Astrocyte (in vitro differentiated cells and primary cell): ENCODE measurements around the gene ANAPC1. TPM values are rescaled to one million over a fixed set of nuclear protein-coding genes. Genes with fewer than 3 reads are reported as not detected.
A peak's percentile ranks its signal among the peaks of the same experiment; 100 is the strongest.
"Not testable (repeated sequence)": the region's sequence is repeated elsewhere in the genome, so short reads cannot be mapped to it uniquely, and the experiment has no call there.

Experiments
- DNase-seq: peaks from one replicate; pipeline ENCODE4 v3.0.0-alpha.2; 2010; ENCODE audit warnings: low read depth
- FAIRE-seq: peaks from 2 replicates; lab custom pipeline; 2011; peaks lifted over from hg19 to GRCh38; lab: Jason Lieb, UNC
- H2AFZ ChIP-seq: 2 replicates; pipeline ENCODE4 v1.6.0; 2012; ENCODE audit warnings: low read depth, low read length, inconsistent platforms
- H3K27ac ChIP-seq: 2 replicates; pipeline ENCODE4 v1.5.1; 2011; ENCODE audit warnings: low read depth, low read length, inconsistent platforms
- H3K27me3 ChIP-seq: 2 replicates; pipeline ENCODE4 v1.6.0; 2011; ENCODE audit warnings: low read length, inconsistent platforms; ENCODE audit not compliant: insufficient read depth
- H3K36me3 ChIP-seq: 2 replicates; pipeline ENCODE4 v1.5.1; 2011; ENCODE audit warnings: low read length, inconsistent platforms; ENCODE audit not compliant: insufficient read depth
- H3K4me1 ChIP-seq: 2 replicates; pipeline ENCODE4 v1.5.1; 2011; ENCODE audit warnings: low read length, inconsistent platforms; ENCODE audit not compliant: insufficient read depth
- H3K4me2 ChIP-seq: 2 replicates; pipeline ENCODE4 v1.6.0; 2012; ENCODE audit warnings: low read length, inconsistent platforms
- H3K4me3 ChIP-seq: 2 replicates; pipeline ENCODE4 v1.5.1; 2011; ENCODE audit warnings: low read depth, mild to moderate bottlenecking, low read length, inconsistent platforms; ENCODE audit not compliant: insufficient read depth
- H3K79me2 ChIP-seq: 2 replicates; pipeline ENCODE4 v1.6.0; 2012; ENCODE audit warnings: mild to moderate bottlenecking, low read length, inconsistent platforms; ENCODE audit not compliant: insufficient read depth
- H3K9ac ChIP-seq: 2 replicates; pipeline ENCODE4 v1.6.0; 2012; ENCODE audit warnings: mild to moderate bottlenecking, low read length, inconsistent platforms
- H3K9me3 ChIP-seq: 2 replicates; pipeline ENCODE4 v1.5.1; 2012; ENCODE audit warnings: low read depth, mild to moderate bottlenecking, low read length, inconsistent platforms; ENCODE audit not compliant: insufficient read depth
- H4K20me1 ChIP-seq: 2 replicates; pipeline ENCODE4 v1.6.0; 2012; ENCODE audit warnings: low read length, inconsistent platforms; ENCODE audit not compliant: insufficient read depth
- H3K27ac Mint-ChIP-seq: one replicate; pipeline ENCODE4 v1.8.0; 2021; ENCODE audit warnings: mild to moderate bottlenecking, mixed read lengths; ENCODE audit not compliant: unreplicated experiment
- H3K27me3 Mint-ChIP-seq: one replicate; pipeline ENCODE4 v1.8.0; 2021; ENCODE audit warnings: low read depth, mixed read lengths; ENCODE audit not compliant: unreplicated experiment
- H3K36me3 Mint-ChIP-seq: one replicate; pipeline ENCODE4 v1.8.0; 2021; ENCODE audit warnings: low read depth, mixed read lengths; ENCODE audit not compliant: unreplicated experiment
- H3K4me1 Mint-ChIP-seq: one replicate; pipeline ENCODE4 v1.8.0; 2021; ENCODE audit warnings: low read depth, mixed read lengths; ENCODE audit not compliant: unreplicated experiment
- H3K4me3 Mint-ChIP-seq: one replicate; pipeline ENCODE4 v1.8.0; 2021; ENCODE audit warnings: mild to moderate bottlenecking, moderate library complexity, mixed read lengths; ENCODE audit not compliant: unreplicated experiment
- H3K9me3 Mint-ChIP-seq: one replicate; pipeline ENCODE4 v1.8.0; 2021; ENCODE audit warnings: mild to moderate bottlenecking, mixed read lengths; ENCODE audit not compliant: unreplicated experiment
- total RNA-seq: library from RNA; stranded (reverse); gene quantifications from 2 replicates; pipeline ENCODE4 v1.2.1, GENCODE V29; 2021
- TF ChIP-seq, protein P1 (sequence below): IDR thresholded peaks from 2 replicates; pipeline ENCODE4 v1.5.1; 2011; ENCODE audit warnings: low read depth, mild to moderate bottlenecking, inconsistent platforms, low read length, moderate library complexity; ENCODE audit not compliant: insufficient read depth

The ANAPC1 gene
- total RNA-seq, 1 donor from 2014 or later, result 40.7 TPM

GRCh38 chr2:111865124-111865523, 18.9 kb downstream of the ANAPC1 start:
- not testable (repeated sequence) for H3K9me3 Mint-ChIP-seq, H3K79me2 ChIP-seq, H3K9me3 ChIP-seq, H3K27me3 ChIP-seq, H2AFZ ChIP-seq, H3K27ac ChIP-seq, H3K36me3 ChIP-seq, H3K4me2 ChIP-seq, H4K20me1 ChIP-seq, H3K9ac ChIP-seq, H3K27ac Mint-ChIP-seq, H3K4me3 ChIP-seq, H3K36me3 Mint-ChIP-seq, H3K4me1 Mint-ChIP-seq, H3K27me3 Mint-ChIP-seq, FAIRE-seq, H3K4me3 Mint-ChIP-seq, H3K4me1 ChIP-seq, DNase-seq

GRCh38 chr2:111860005-111860404, 24.0 kb downstream of the ANAPC1 start:
- not testable (repeated sequence) for H3K9me3 ChIP-seq, FAIRE-seq, H3K27ac ChIP-seq, H3K4me2 ChIP-seq, H3K9me3 Mint-ChIP-seq, H3K27ac Mint-ChIP-seq, H3K27me3 Mint-ChIP-seq, H3K79me2 ChIP-seq, H4K20me1 ChIP-seq, H3K36me3 Mint-ChIP-seq, H3K36me3 ChIP-seq, H3K4me3 ChIP-seq, H3K4me3 Mint-ChIP-seq, H2AFZ ChIP-seq, H3K27me3 ChIP-seq, H3K9ac ChIP-seq, DNase-seq, H3K4me1 Mint-ChIP-seq, H3K4me1 ChIP-seq

DNA sequence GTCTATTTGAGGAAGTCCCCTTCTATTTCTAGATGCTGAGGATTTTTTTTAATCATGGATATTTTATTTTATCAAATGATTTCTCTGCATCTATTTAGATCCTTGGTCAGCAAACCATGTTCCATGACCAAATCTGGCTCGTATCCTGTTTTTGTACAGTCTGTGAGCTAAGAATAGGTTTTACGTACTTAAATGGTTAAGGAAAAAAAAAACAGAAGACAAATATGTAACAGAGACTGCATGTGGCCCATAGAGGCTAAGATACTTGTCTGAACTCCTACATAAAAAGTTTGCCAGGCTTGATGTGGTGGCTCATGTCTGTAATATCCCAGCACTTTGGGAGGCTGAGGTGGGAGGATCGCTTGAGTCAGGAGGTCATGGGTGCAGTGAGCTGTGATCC, 31.4 kb downstream of the ANAPC1 start:
- H3K27ac ChIP-seq, result not testable (repeated sequence)

DNA sequence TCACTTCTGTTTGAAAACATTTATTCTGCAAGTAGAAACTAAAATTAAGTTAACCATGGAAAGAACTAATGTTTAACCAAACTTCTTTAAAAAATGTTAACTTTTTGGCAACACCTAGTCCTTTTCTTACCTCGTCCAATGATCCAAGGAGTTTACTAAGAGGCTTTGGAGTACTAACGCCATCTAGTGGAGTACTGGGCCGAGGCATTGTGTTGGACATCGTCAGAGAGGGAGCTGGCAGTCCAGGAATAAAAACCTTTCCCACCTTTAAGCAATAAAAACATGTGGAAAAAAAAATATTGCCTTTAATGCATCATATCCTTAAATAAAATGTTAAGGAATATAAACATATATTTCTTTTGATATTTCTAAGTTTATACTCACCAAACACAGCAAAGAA, 33.3 kb downstream of the ANAPC1 start:
- H3K36me3 Mint-ChIP-seq, result not testable (repeated sequence)

More for the DNA sequence above, 31.4 kb downstream of the ANAPC1 start:
- H3K4me3 ChIP-seq, H3K4me3 Mint-ChIP-seq, H3K4me1 Mint-ChIP-seq, H3K36me3 ChIP-seq, H3K4me2 ChIP-seq, H3K9me3 ChIP-seq, DNase-seq, H3K9me3 Mint-ChIP-seq, H3K27ac Mint-ChIP-seq, H4K20me1 ChIP-seq, H3K36me3 Mint-ChIP-seq, H3K4me1 ChIP-seq, H3K27me3 ChIP-seq, H3K79me2 ChIP-seq, H2AFZ ChIP-seq, FAIRE-seq, H3K9ac ChIP-seq, H3K27me3 Mint-ChIP-seq: not testable (repeated sequence)

GRCh38 chr2:111839625-111840282, 44.2 kb downstream of the ANAPC1 start:
- not testable (repeated sequence) for H3K36me3 Mint-ChIP-seq, H3K36me3 ChIP-seq, H3K27me3 ChIP-seq, H3K4me1 ChIP-seq, H3K79me2 ChIP-seq, FAIRE-seq, H3K27me3 Mint-ChIP-seq, H3K27ac ChIP-seq, H2AFZ ChIP-seq, H3K9me3 ChIP-seq, H3K9ac ChIP-seq, H3K9me3 Mint-ChIP-seq, H3K4me3 Mint-ChIP-seq, H4K20me1 ChIP-seq, H3K4me3 ChIP-seq, H3K27ac Mint-ChIP-seq, H3K4me1 Mint-ChIP-seq
- peak overlapping the region; percentile 33 for H3K4me2 ChIP-seq
- DNase-seq, result peak; percentile 49

More for the DNA sequence above, 33.3 kb downstream of the ANAPC1 start:
- H3K9me3 Mint-ChIP-seq, H3K4me2 ChIP-seq, H2AFZ ChIP-seq, H3K27me3 ChIP-seq, H3K9ac ChIP-seq, FAIRE-seq, H3K27ac Mint-ChIP-seq, H3K27me3 Mint-ChIP-seq, H3K9me3 ChIP-seq, H3K4me3 Mint-ChIP-seq, H3K4me3 ChIP-seq, H3K27ac ChIP-seq, H3K36me3 ChIP-seq, H4K20me1 ChIP-seq, H3K4me1 ChIP-seq, H3K4me1 Mint-ChIP-seq, H3K79me2 ChIP-seq: not testable (repeated sequence)
- DNase-seq, result peak; percentile 6
- TF ChIP-seq, protein P1, sequence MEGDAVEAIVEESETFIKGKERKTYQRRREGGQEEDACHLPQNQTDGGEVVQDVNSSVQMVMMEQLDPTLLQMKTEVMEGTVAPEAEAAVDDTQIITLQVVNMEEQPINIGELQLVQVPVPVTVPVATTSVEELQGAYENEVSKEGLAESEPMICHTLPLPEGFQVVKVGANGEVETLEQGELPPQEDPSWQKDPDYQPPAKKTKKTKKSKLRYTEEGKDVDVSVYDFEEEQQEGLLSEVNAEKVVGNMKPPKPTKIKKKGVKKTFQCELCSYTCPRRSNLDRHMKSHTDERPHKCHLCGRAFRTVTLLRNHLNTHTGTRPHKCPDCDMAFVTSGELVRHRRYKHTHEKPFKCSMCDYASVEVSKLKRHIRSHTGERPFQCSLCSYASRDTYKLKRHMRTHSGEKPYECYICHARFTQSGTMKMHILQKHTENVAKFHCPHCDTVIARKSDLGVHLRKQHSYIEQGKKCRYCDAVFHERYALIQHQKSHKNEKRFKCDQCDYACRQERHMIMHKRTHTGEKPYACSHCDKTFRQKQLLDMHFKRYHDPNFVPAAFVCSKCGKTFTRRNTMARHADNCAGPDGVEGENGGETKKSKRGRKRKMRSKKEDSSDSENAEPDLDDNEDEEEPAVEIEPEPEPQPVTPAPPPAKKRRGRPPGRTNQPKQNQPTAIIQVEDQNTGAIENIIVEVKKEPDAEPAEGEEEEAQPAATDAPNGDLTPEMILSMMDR, result peak; percentile 28
